Esophagus mucosa (tissue), 1 donor: Measurements from ENCODE around the gene NUPR2. TPM values are rescaled to one million over a fixed set of nuclear protein-coding genes. Genes with fewer than 3 reads are reported as not detected.
A peak's percentile ranks its signal among the peaks of the same experiment; 100 is the strongest.
"Not testable (repeated sequence)": the region's sequence is repeated elsewhere in the genome, so short reads cannot be mapped to it uniquely, and the experiment has no call there.

Experiments
- ATAC-seq: fragments of 200-7000 bp; cut with Tn5 transposase; one replicate; pipeline ENCODE4 v1.9.1; 2020
- total RNA-seq: library from RNA; stranded (reverse); gene quantifications from one replicate; pipeline ENCODE4 v1.2.4, GENCODE V29; 2023
- donor health status: DM: yes; HTN: yes; CAD: no.

NUPR2 gene
- total RNA-seq, result 0.32 TPM

GRCh38 chr7:56115852-56116538 lies at the start of gene NUPR2:
NUPR2 (minus strand) TSS chr7:56116417; CDS start chr7:56116314, 103 bp downstream.
- peak; percentile 75 for ATAC-seq

DNA sequence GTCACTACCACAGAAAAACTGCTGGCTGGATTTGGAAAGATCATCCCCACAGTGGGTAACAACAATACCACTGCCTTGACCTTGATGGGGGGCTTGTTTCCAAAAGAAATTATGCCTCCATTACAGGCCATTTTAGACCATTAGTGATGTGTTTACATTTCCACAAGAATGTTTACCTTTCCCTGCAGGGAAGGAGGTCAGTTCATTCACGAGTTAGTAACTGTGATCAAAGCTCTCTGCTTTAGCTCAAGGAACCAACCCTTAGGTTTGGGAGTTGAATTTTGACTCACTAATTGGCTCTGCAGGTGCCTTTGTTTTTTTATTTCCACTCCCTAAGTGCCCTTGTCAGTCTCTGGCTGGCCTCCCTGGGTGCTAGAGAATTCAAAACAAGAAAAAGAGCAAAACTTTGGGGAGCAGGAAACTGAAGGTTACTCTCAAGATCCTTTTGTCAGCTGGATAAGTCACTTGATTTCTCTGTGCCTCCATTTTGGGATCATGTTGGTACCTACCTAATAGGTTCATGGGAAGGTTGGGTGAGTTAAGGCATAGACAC lies 41.1 kb upstream of the NUPR2 start:
- no peak for ATAC-seq

DNA sequence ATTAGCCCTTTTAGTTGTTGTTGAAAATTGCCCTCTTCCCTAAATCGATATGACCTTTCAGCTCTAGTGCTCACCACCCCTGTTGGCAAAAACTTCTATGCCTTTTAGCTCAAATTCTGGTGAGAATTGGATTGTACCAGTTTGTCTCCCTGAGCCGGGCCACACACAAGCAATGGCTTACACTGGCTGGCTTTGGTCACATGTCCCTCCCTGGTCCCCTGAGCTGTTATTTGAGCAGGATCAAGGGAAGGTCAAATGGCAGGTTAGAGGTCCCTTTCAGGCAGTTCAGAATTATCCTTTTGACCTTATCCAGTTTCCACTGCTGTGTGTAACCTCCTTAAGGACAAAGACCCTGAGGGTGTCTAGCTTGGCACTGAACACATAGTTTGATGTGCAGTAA lies 14.8 kb upstream of the NUPR2 start:
- ATAC-seq, result not testable (repeated sequence)

GRCh38 chr7:56127241-56127975 lies 11.2 kb upstream of the NUPR2 start:
- ATAC-seq, result no peak

DNA sequence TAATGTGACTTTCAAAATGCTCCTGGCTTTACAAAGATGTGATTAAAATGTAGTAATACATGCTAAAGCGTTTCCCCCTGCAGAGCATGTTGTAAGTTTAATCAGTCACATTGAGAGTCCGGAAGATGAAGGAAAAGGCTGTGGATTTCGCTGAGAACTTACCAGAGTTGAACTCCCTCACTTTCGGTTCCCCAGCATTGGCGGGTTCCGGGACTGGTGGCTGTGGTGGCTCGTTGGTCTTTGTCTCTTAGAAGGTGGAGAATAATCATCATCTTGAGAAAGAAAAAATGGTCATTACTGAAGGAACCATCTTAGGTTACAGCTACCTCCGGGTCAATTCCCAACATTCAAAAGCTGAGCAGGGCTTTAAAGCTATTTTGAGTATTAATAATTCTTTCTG lies 9.6 kb upstream of the NUPR2 start:
- ATAC-seq, result no peak

DNA sequence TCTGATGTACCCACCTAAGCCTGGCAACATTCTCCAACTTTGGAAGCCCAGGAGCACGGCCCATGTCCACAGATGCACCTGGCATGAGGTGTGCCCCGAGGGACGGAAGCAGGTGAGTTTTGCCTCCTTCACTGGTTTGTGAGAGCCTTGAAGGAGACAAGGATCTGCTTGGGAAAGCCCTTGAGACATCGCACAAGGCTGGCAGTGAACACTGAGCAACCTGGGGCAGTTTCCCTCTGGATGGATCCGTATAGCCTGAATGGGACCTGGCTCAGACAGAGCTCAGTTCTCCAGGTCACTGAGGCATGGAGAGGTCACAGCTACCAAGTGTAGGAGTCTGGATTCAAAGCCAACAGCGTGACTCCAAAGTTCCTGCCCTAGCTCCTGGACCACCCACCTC lies 8.8 kb upstream of the NUPR2 start:
- ATAC-seq, result no peak

GRCh38 chr7:56121440-56121839 lies 5.2 kb upstream of the NUPR2 start:
- ATAC-seq, result no peak

- ATAC-seq, result not testable (repeated sequence)
Observed at GRCh38 chr7:56112244-56112643, 4.0 kb downstream of the NUPR2 start.

GRCh38 chr7:56110611-56111010 lies 5.6 kb downstream of the NUPR2 start:
- ATAC-seq, result peak; percentile 30

DNA sequence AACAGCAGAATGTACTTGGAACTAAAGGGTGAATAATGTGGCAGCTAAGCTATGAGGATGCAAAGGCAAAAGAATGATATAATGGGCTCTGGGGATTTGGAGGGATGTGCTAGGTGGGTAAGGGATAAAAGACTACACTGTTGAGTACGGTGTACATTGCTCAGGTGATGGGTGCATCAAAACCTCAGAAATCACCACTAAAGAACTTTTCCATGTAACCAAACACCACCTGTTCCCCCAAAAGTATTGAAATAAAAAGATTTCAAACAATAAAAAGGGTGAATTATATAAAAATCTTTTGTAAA lies 8.3 kb downstream of the NUPR2 start:
- no peak for ATAC-seq

- ATAC-seq, result peak; percentile 100
Observed at GRCh38 chr7:56106108-56107073, 9.8 kb downstream of the NUPR2 start, which contains the start of gene CHCHD2. CHCHD2 (minus strand) TSS chr7:56106476; CDS start chr7:56106413, 63 bp downstream.

GRCh38 chr7:56105508-56105907 lies 10.7 kb downstream of the NUPR2 start:
- peak; percentile 74 for ATAC-seq

DNA sequence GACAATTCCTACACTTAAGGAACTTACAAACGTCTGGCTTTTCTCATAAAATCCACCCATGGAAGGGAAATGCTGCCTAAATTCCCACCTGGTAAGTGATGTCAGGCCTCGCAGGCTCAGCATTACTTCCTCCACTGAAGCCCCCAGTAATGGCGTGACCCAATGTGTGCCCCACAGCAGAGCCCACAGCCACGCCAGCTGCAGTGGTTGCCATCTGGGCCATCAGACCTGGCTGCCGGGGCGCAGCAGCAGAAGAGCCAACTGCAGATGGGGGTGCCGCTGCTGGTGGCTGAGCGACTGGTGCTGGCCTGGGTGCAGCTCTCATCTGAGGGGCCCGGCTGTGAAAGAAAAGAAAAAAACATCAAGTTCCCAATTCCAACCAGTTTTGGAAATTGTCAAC lies 12.1 kb downstream of the NUPR2 start:
- ATAC-seq, result not testable (repeated sequence)

GRCh38 chr7:56099653-56100052 lies 16.6 kb downstream of the NUPR2 start:
- no peak for ATAC-seq

DNA sequence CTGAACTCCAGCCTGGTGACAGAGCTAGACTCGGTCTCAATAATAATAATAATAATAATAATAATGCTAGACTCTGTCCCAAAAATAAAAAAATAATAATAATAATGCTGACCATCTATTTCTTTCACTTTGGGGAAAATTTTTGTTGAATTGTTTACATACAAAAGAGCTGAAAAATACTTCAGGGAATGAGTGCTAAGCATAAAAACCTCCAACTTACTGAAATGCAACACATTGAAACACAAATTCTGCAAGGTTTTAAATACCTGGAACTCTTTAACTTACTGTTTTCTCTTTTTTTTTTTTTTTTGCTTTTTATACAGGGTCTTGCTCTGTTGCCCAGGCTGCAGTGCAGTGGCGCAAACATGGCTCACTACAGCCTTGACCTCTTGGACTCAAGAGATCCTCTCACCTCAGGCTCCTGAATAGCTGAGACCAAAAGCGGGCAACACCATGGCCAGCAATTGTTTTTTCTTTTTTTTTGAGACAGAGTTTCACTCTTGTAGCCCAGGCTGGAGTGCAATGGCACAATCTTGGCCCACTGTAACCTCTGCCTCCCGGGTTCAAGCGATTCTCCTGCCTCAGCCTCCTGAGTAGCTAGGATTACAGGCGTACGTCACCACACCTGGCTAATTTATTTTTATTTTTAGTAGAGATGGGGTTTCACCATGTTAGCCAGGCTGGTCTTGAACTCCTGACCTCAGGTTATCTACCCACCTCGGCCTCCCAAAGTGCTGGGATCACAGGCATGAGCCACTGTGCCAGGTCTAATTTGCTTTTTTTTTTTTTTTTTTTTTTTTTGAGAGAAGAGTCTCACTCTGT lies 17.8 kb downstream of the NUPR2 start:
- ATAC-seq, result not testable (repeated sequence)

- ATAC-seq, result peak; percentile 29
Observed at GRCh38 chr7:56097700-56098099, 18.5 kb downstream of the NUPR2 start.

DNA sequence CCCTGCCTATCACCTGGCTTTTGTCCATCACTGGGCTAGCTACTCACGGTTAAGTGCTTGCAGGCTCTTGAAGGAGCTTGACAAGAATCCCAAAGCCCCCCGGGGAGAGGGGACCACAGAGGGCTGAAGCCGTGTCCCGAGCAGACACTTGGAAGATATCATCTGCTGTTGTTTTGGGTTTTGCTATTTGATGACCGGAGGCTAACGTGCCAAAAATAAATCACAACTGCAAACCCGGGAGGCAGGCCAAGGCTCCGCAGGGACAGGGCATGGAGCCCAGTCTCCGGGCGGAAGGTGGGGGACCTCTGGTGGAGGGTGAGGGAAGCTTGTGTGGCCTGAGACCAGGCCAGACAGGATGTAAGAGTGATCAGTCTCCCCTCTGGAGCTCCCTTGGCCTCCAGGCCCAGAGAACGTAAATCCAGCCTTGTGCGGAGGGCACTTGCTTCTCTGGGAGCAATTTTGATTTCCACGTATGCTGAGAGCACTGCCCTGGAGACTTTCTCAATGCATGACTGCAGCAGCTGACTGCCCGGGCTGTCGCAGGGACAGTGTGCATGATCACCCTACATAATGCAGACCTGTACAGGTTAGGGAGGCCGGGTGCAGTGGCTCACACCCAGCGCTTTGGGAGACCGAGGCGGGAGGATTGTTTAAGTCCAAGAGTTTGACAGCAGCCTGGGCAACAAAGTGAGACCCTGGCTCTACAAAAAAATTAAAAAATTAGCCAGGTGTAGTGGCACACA lies 23.3 kb downstream of the NUPR2 start, which contains the start of gene PHKG1:
Gene PHKG1 (minus strand): TSS at position 164 of the 743 bp plus-strand sequence. CDS start 4,011 bp downstream, outside the sequence.
- ATAC-seq, result peak; percentile 88

GRCh38 chr7:56092388-56092787 lies 23.8 kb downstream of the NUPR2 start:
- not testable (repeated sequence) for ATAC-seq

- ATAC-seq, result no peak
Observed at GRCh38 chr7:56091591-56091990, 24.6 kb downstream of the NUPR2 start.

GRCh38 chr7:56087445-56087844 lies 28.8 kb downstream of the NUPR2 start:
- no peak for ATAC-seq

DNA sequence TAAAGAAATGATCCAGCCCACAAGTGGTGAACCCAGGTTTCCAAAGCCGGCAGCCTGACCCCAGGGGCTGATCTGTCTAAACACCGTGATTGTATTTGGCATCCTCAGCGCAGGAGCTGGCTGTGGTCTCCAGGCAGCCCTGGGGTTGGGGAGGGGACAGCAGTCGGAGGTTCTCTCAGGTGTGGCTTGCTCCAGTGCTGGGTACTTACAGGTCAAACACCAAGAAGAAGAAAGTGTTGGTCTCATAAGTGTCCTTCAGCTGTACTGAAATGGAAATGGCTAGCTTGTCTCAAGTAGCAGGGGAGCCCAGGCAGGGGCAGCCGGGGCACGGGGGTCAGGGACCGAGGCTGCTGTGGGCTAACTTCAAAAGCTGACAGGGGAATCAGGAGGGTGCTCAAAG lies 29.5 kb downstream of the NUPR2 start:
- ATAC-seq, result no peak
